ENCODE measurements around the gene NARF. TPM values are rescaled to one million over a fixed set of nuclear protein-coding genes. Genes with fewer than 3 reads are reported as not detected.

Gene NARF
- total and polyA plus RNA-seq, 2 of the 8 experiments (the other 6 are each of a cell fraction or from before 2014, with no cell fraction given): 97.4 to 131 TPM

DNA sequence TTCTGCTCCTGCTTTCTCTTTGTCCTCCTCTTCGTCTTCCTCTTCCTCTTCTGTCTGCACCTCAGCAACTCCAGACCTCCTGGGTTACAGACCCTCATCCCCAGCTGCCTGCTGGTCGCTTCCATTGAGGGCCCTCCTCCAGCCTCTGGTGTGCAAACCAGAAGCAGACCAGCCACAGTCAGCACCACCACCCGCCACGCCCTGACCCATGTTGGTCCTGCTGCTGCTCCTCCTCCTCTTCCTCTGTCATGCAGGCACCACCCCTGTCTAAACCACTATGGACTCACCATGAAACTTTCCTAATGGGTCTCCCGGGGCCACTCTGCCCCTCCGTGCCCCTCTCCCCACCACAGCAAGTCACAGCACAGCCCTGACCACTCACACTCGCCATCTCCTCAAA is 28.7 kb upstream of the NARF start (continued):
- TF ChIP-seq FOSL1 (IDR thresholded peaks at IDR 0.05; ENCODE audit: insufficient read depth, low read depth, low read length) (no peak), CREB1 (IDR thresholded peaks at IDR 0.05) (no peak), CBX8 (IDR thresholded peaks at IDR 0.05; ENCODE audit: borderline replicate concordance, low read depth, low read length) (no peak), TCF12 (IDR thresholded peaks at IDR 0.05; ENCODE audit: low read depth, low read length) (no peak), JUND (IDR thresholded peaks at IDR 0.05; ENCODE audit: low read length) (no peak), EGR1 (IDR thresholded peaks at IDR 0.05; ENCODE audit: borderline replicate concordance, low read depth, low read length) (no peak), EP300 (IDR thresholded peaks at IDR 0.05; ENCODE audit: borderline replicate concordance in 1 of 2, low read depth in 2 of 2, low read length in 2 of 2) (no peak)
